Esophagus muscularis mucosa (tissue), 4 donors: ENCODE data around the gene AKIP1. TPM values are rescaled to one million over a fixed set of nuclear protein-coding genes. Genes with fewer than 3 reads are reported as not detected.

Source experiments
- DNase-seq: peaks from one replicate; pipeline ENCODE4 v3.0.0-alpha.2; 2017; ENCODE audit errors: extremely low spot score
- H3K27ac ChIP-seq, 4 donors: fragments of 200-600 bp; sonication (generic); replicated peaks in 1 of 4; 1 replicate in 3 of 4; 2 replicates in 1 of 4; pipeline ENCODE4 v1.5.1; 2016 to 2019; ENCODE audit warnings: mild to moderate bottlenecking in 1 of 4
- H3K27me3 ChIP-seq, 4 donors: fragments of 200-600 bp; sonication (generic); one replicate each; pipeline versions ENCODE4 v1.5.1 to v1.6.0; 2016 to 2019
- H3K36me3 ChIP-seq, 4 donors: fragments of 200-600 bp; sonication (generic); one replicate each; pipeline ENCODE4 v1.5.1; 2016 to 2019
- H3K4me1 ChIP-seq, 4 donors: fragments of 200-600 bp; sonication (generic); one replicate each; pipeline ENCODE4 v1.5.1; 2016 to 2019
- H3K4me3 ChIP-seq, 4 donors: fragments of 200-600 bp; sonication (generic); 1 replicate in 2 of 4; 2 replicates in 2 of 4; pipeline ENCODE4 v1.5.1; 2016 to 2019; ENCODE audit warnings: mild to moderate bottlenecking in 4 of 4, moderate library complexity in 1 of 4
- H3K9me3 ChIP-seq, 4 donors: fragments of 200-600 bp; sonication (generic); 1 replicate in 3 of 4; 2 replicates in 1 of 4; pipeline ENCODE4 v1.5.1; 2016 to 2019
- EP300 ChIP-seq: sonication (generic); formaldehyde crosslinking; IDR thresholded peaks from one replicate; pipeline ENCODE4 v1.6.1; 2017; ENCODE audit warnings: antibody characterized with exemption
- POLR2A ChIP-seq: fragments of 450-650 bp; IDR thresholded peaks from one replicate; pipeline ENCODE4 v1.6.1; 2017; ENCODE audit warnings: antibody characterized with exemption, moderate library complexity, mild to moderate bottlenecking, low read depth
- POLR2AphosphoS5 ChIP-seq, 2 donors: sonication (generic); formaldehyde crosslinking; IDR thresholded peaks; one replicate each; pipeline ENCODE4 v1.6.1; 2017; ENCODE audit warnings: antibody characterized with exemption in 2 of 2
- WGBS: methylation state at CpG from one replicate; pipeline ENCODE4 v1.1.5; 2018; 5-methylcytosine and 5-hydroxymethylcytosine counted together
- intact Hi-C: fragments of 100-400 bp; cut with DNase I; formaldehyde crosslinking; loops from one replicate; pipeline ENCODE4 v1.15.1; 2023
- total RNA-seq, 4 donors: library from RNA; depleted of rRNA; stranded (reverse); fragments of >200 nt; gene quantifications; one replicate each; pipeline versions ENCODE4 v1.1.0 to v1.2.1, GENCODE V29; 2016
- TF ChIP-seq, protein P1 (sequence below), 3 experiments: fragments of 200-600 bp in 2 of 3; fragments of 450-650 bp in 1 of 3; sonication (generic) in 2 of 3; IDR thresholded peaks; one replicate each; pipeline ENCODE4 v1.5.1; 2017 to 2019; ENCODE audit warnings: antibody characterized with exemption in 3 of 3, mild to moderate bottlenecking in 2 of 3, moderate library complexity in 1 of 3

AKIP1 gene
- total RNA-seq, 4 donors from 2014 or later: 30.5 to 56.4 (median 41.7) TPM

- 86% methylated on average over 5 of the region's 5 CpGs for WGBS
- no peak overlapping the region for H3K27ac ChIP-seq
- peaks cover 41 to 75% (median 63%) of the 10 kb centered on the region in 4 donors for H3K36me3 ChIP-seq
- no peak for DNase-seq
- TF ChIP-seq, protein P1, sequence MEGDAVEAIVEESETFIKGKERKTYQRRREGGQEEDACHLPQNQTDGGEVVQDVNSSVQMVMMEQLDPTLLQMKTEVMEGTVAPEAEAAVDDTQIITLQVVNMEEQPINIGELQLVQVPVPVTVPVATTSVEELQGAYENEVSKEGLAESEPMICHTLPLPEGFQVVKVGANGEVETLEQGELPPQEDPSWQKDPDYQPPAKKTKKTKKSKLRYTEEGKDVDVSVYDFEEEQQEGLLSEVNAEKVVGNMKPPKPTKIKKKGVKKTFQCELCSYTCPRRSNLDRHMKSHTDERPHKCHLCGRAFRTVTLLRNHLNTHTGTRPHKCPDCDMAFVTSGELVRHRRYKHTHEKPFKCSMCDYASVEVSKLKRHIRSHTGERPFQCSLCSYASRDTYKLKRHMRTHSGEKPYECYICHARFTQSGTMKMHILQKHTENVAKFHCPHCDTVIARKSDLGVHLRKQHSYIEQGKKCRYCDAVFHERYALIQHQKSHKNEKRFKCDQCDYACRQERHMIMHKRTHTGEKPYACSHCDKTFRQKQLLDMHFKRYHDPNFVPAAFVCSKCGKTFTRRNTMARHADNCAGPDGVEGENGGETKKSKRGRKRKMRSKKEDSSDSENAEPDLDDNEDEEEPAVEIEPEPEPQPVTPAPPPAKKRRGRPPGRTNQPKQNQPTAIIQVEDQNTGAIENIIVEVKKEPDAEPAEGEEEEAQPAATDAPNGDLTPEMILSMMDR (IDR thresholded peaks at IDR 0.05): no peak
- TF ChIP-seq POLR2AphosphoS5 (IDR thresholded peaks at IDR 0.05): no peak
- no peak for TF ChIP-seq POLR2A
- no peak for TF ChIP-seq EP300
- peaks cover 4 to 13% (median 11%) of the 10 kb centered on the region in 4 donors for H3K4me1 ChIP-seq
- H3K4me3 ChIP-seq: no peak overlapping the region
- intact Hi-C loops: no loop called here
- H3K27me3 ChIP-seq: no peaks in the 10 kb centered on the region
- no peaks in the 10 kb centered on the region for H3K9me3 ChIP-seq
These were observed 11.7 kb downstream of the AKIP1 start for GRCh38 chr11:8922691-8923090.

- Histone ChIP-seq H3K4me3 (no peak overlapping the region), H3K36me3 (peaks cover 23 to 49% (median 39%) of the 10 kb centered on the region in 4 donors), H3K27ac (no peak overlapping the region), H3K4me1 (no peaks in the 10 kb centered on the region), H3K27me3 (no peaks in the 10 kb centered on the region), H3K9me3 (no peaks in the 10 kb centered on the region)
- DNase-seq: peak; percentile 83
- intact Hi-C loops: no loop called here
- WGBS: 91% methylated on average over 4 of the region's 5 CpGs
- TF ChIP-seq, protein P1 (IDR thresholded peaks at IDR 0.05): no peak
- TF ChIP-seq EP300 (no peak), POLR2A (no peak)
These were observed 14.7 kb downstream of the AKIP1 start for GRCh38 chr11:8925711-8926110.

DNA sequence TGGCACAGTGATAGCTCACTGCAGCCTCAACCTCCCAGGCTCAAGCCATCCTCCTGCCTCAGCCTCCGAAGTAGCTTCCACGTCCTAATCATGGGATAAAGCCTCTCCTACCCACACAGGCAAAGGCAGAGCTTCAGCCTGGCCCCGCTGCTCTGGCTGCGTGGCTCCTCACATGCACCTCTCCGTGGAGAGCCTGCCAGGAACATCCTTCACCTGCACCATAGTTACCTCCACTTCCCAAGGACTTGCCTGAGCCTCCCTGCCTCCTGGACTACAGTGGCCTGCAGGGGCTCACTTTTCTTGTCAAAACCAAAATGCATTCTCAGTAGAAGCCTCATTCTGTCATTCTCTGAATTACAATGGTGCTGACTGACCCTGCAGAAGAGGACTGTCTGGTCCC lies 15.2 kb downstream of the AKIP1 start:
- 96% methylated on average over 5 of the region's 5 CpGs for WGBS
- H3K27ac ChIP-seq: no peak overlapping the region
- H3K36me3 ChIP-seq: peaks cover 19 to 44% (median 34%) of the 10 kb centered on the region in 4 donors
- no peak overlapping the region for H3K4me3 ChIP-seq
- no peaks in the 10 kb centered on the region for H3K9me3 ChIP-seq
- no peaks in the 10 kb centered on the region for H3K4me1 ChIP-seq
- TF ChIP-seq POLR2A (no peak), EP300 (no peak), POLR2AphosphoS5 (IDR thresholded peaks at IDR 0.05) (no peak)
- TF ChIP-seq, protein P1 (IDR thresholded peaks at IDR 0.05): no peak
- intact Hi-C loops: no loop called here
- no peaks in the 10 kb centered on the region for H3K27me3 ChIP-seq
- DNase-seq: peak; percentile 82

DNA sequence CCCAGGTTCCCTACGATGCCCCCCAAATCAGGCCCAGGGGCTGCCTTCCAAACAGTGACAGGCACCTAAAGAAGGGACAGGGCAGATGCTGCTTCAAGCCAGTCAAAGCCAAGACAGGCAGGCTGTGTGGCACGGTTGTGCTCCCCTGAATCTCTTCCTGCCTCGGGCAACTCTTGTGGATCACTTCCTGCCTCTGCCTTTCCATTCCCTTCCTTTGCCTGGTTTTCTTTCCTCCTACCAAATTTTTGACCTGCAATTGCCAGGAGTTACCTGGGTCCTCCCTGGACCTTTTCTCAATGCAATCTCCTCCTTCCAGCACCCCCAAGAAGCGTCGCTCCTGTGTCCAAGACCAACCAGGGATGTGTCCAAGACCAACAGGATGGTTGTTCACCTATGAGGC lies 16.2 kb downstream of the AKIP1 start:
- no peak for DNase-seq
- Histone ChIP-seq H3K27me3 (no peaks in the 10 kb centered on the region), H3K4me3 (no peak overlapping the region), H3K4me1 (no peaks in the 10 kb centered on the region), H3K27ac (no peak overlapping the region), H3K36me3 (peaks cover 9 to 34% (median 24%) of the 10 kb centered on the region in 4 donors), H3K9me3 (no peaks in the 10 kb centered on the region)
- intact Hi-C loops: no loop called here
- WGBS: 78% methylated on average over 4 of the region's 5 CpGs
- TF ChIP-seq POLR2AphosphoS5 (IDR thresholded peaks at IDR 0.05) (no peak), POLR2A (no peak), EP300 (no peak)
- TF ChIP-seq, protein P1 (IDR thresholded peaks at IDR 0.05): no peak

- Histone ChIP-seq H3K4me1 (no peaks in the 10 kb centered on the region), H3K4me3 (no peak overlapping the region), H3K27ac (no peak overlapping the region), H3K27me3 (no peaks in the 10 kb centered on the region), H3K9me3 (no peaks in the 10 kb centered on the region), H3K36me3 (peaks cover under 1 to 24% (median 14%) of the 10 kb centered on the region in 4 donors)
- 90% methylated on average over 4 of the region's 4 CpGs for WGBS
- intact Hi-C loops: no loop called here
- TF ChIP-seq POLR2A: no peak
- no peak for TF ChIP-seq POLR2AphosphoS5 (IDR thresholded peaks at IDR 0.05)
- DNase-seq: no peak
These were observed 17.2 kb downstream of the AKIP1 start for GRCh38 chr11:8928205-8928604.
